GM12875 (cell line): ENCODE data around the gene SLC11A1.

Experiments used
- H3K4me3 ChIP-seq: one replicate; pipeline ENCODE4 v1.5.1; 2011; ENCODE audit warnings: low read depth, low read length, control low read depth
- CTCF ChIP-seq: IDR thresholded peaks from 2 replicates; pipeline ENCODE4 v1.5.1; 2011; ENCODE audit warnings: low read depth, mild to moderate bottlenecking, control low read depth, inconsistent platforms, low read length, moderate library complexity, borderline replicate concordance; ENCODE audit not compliant: insufficient read depth

SLC11A1 gene

GRCh38 chr2:218374795-218375194, 7.3 kb upstream of the SLC11A1 start:
- no peak overlapping the region for H3K4me3 ChIP-seq
- TF ChIP-seq CTCF, result no peak

GRCh38 chr2:218375212-218375611, 6.9 kb upstream of the SLC11A1 start:
- TF ChIP-seq CTCF, result no peak
- no peak overlapping the region for H3K4me3 ChIP-seq

GRCh38 chr2:218378053-218378452, 4.0 kb upstream of the SLC11A1 start:
- no peak for TF ChIP-seq CTCF
- H3K4me3 ChIP-seq, result no peak overlapping the region

- H3K4me3 ChIP-seq, result no peak overlapping the region
- TF ChIP-seq CTCF, result no peak
Observed at GRCh38 chr2:218382785-218383184, 712 bp downstream of the SLC11A1 start.

- H3K4me3 ChIP-seq, result no peak overlapping the region
- no peak for TF ChIP-seq CTCF
Observed at GRCh38 chr2:218383892-218384519, 1.9 kb downstream of the SLC11A1 start.

- no peak for TF ChIP-seq CTCF
- H3K4me3 ChIP-seq, result no peak overlapping the region
Observed at GRCh38 chr2:218384975-218385374, 2.9 kb downstream of the SLC11A1 start.

- no peak for TF ChIP-seq CTCF
- no peak overlapping the region for H3K4me3 ChIP-seq
Observed at GRCh38 chr2:218386505-218387368, 4.7 kb downstream of the SLC11A1 start.
